IMR-90 (cell line): ENCODE measurements around the gene PCCA. TPM values are rescaled to one million over a fixed set of nuclear protein-coding genes. Genes with fewer than 3 reads are reported as not detected.

Experiments used
- ATAC-seq: fragments of 200-7000 bp; cut with Tn5 transposase; 2 replicates; pipeline ENCODE4 v1.9.1; 2020; ENCODE audit warnings: low read depth, mild to moderate bottlenecking, moderate library complexity
- BruUV-seq: library from RNA; stranded (reverse); fragments of 400-500 nt; replicated peaks from 2 replicates; lab custom pipeline; 2021; lab: Mats Ljungman, UMichigan
- CTCF ChIA-PET: fragments of 300-600 bp; formaldehyde crosslinking; extraction: SDS; loops from one replicate; lab custom pipeline; 2021; ENCODE audit warnings: antibody characterized with exemption; lab: Yijun Ruan, JAX
- POLR2A ChIA-PET: fragments of 300-600 bp; sonication (Branson Sonifier 250); formaldehyde crosslinking; loops from one replicate; lab custom pipeline; 2022; ENCODE audit warnings: antibody characterized with exemption; ENCODE audit not compliant: unreplicated experiment; lab: Charles Lee
- DNase-seq: peaks from one replicate; pipeline ENCODE4 v3.0.0; 2013
- H2AFZ ChIP-seq: replicated peaks from 2 replicates; pipeline ENCODE3; 2013; ENCODE audit warnings: low read length, mild to moderate bottlenecking; ENCODE audit not compliant: poor library complexity
- H2AK5ac ChIP-seq: 2 replicates; pipeline ENCODE4 v1.6.1; 2013; ENCODE audit warnings: low read depth, low read length, inconsistent platforms
- H2AK9ac ChIP-seq: replicated peaks from 2 replicates; pipeline ENCODE3; 2013; ENCODE audit warnings: mild to moderate bottlenecking, low read depth, low read length, moderate library complexity; ENCODE audit not compliant: poor library complexity
- H2BK120ac ChIP-seq: 2 replicates; pipeline ENCODE4 v1.6.1; 2013; ENCODE audit warnings: low read depth, low read length, inconsistent platforms
- H2BK15ac ChIP-seq: 3 replicates; pipeline ENCODE4 v1.6.1; 2013; ENCODE audit warnings: low read depth, low read length, inconsistent platforms
- H2BK20ac ChIP-seq: 2 replicates; pipeline ENCODE4 v1.6.1; 2013; ENCODE audit warnings: low read depth, mild to moderate bottlenecking, inconsistent platforms, low read length, moderate library complexity
- H2BK5ac ChIP-seq: 2 replicates; pipeline ENCODE4 v1.6.1; 2013; ENCODE audit warnings: mild to moderate bottlenecking, low read depth, low read length, inconsistent platforms; ENCODE audit not compliant: poor library complexity, severe bottlenecking
- H3K14ac ChIP-seq: replicated peaks from 2 replicates; pipeline ENCODE4 v1.6.1; 2013; ENCODE audit warnings: low read depth, low read length, inconsistent platforms
- H3K18ac ChIP-seq: 2 replicates; pipeline ENCODE4 v1.6.1; 2013; ENCODE audit warnings: low read depth, low read length, control low read depth
- H3K23ac ChIP-seq: 2 replicates; pipeline ENCODE4 v1.6.1; 2013; ENCODE audit warnings: low read depth, low read length, inconsistent platforms
- H3K27ac ChIP-seq: 2 replicates; pipeline ENCODE4 v1.5.1; 2013; ENCODE audit warnings: mild to moderate bottlenecking, control low read depth, low read length; ENCODE audit not compliant: insufficient read depth
- H3K27me3 ChIP-seq: 2 replicates; pipeline ENCODE4 v1.6.1; 2013; ENCODE audit warnings: low read length; ENCODE audit not compliant: control insufficient read depth, insufficient read depth
- H3K36me3 ChIP-seq: 2 replicates; pipeline ENCODE4 v1.6.1; 2013; ENCODE audit warnings: low read length, mixed read lengths; ENCODE audit not compliant: control insufficient read depth, insufficient read depth
- H3K4ac ChIP-seq: 2 replicates; pipeline ENCODE4 v1.6.1; 2013; ENCODE audit warnings: low read depth, low read length, inconsistent platforms
- H3K4me1 ChIP-seq: 2 replicates; pipeline ENCODE4 v1.6.1; 2013; ENCODE audit warnings: low read length, mixed read lengths; ENCODE audit not compliant: control insufficient read depth, insufficient read depth
- H3K4me2 ChIP-seq: 2 replicates; pipeline ENCODE4 v1.6.1; 2013; ENCODE audit warnings: low read depth, mild to moderate bottlenecking, control low read depth, low read length, moderate library complexity
- H3K4me3 ChIP-seq: 2 replicates; pipeline ENCODE4 v1.5.1; 2013; ENCODE audit warnings: low read depth, mild to moderate bottlenecking, control low read depth, low read length, moderate library complexity; ENCODE audit not compliant: insufficient read depth
- H3K56ac ChIP-seq: 2 replicates; pipeline ENCODE4 v1.6.1; 2013; ENCODE audit warnings: low read length, inconsistent platforms; ENCODE audit not compliant: insufficient read depth; ENCODE audit errors: extremely low read depth
- H3K79me1 ChIP-seq, 2 experiments: 2 replicates each; pipeline ENCODE4 v1.6.1; 2013; ENCODE audit warnings: low read length in 2 of 2, inconsistent platforms in 1 of 2, low read depth in 1 of 2
- H3K9ac ChIP-seq: 2 replicates; pipeline ENCODE4 v1.6.1; 2013; ENCODE audit warnings: low read depth, low read length, control low read depth
- H3K9me1 ChIP-seq: 2 replicates; pipeline ENCODE4 v1.6.1; 2013; ENCODE audit warnings: low read length, inconsistent platforms; ENCODE audit not compliant: insufficient read depth
- H3K9me3 ChIP-seq: 2 replicates; pipeline ENCODE4 v1.6.1; 2013; ENCODE audit warnings: low read length; ENCODE audit not compliant: control insufficient read depth, insufficient read depth
- H4K20me1 ChIP-seq: 2 replicates; pipeline ENCODE4 v1.6.1; 2013; ENCODE audit warnings: low read length, inconsistent platforms; ENCODE audit not compliant: insufficient read depth
- H4K5ac ChIP-seq: 2 replicates; pipeline ENCODE4 v1.6.1; 2013; ENCODE audit warnings: mild to moderate bottlenecking, low read depth, low read length, control low read depth
- H4K8ac ChIP-seq, 2 experiments: 2 replicates each; pipeline ENCODE4 v1.6.1; 2013; ENCODE audit warnings: low read depth in 2 of 2, low read length in 2 of 2, control low read depth in 1 of 2, inconsistent platforms in 1 of 2
- H4K91ac ChIP-seq: 2 replicates; pipeline ENCODE4 v1.6.1; 2013; ENCODE audit warnings: low read depth, low read length, inconsistent platforms; ENCODE audit not compliant: insufficient read depth
- BHLHE40 ChIP-seq: fragments of 150-350 bp; IDR thresholded peaks from 2 replicates; pipeline ENCODE4 v1.6.1; 2016; ENCODE audit warnings: mild to moderate bottlenecking, low read depth, low read length
- CEBPB ChIP-seq: IDR thresholded peaks from 2 replicates; pipeline ENCODE4 v1.6.1; 2012; ENCODE audit warnings: low read depth, low read length, improper control_type of control experiment
- CHD1 ChIP-seq: IDR thresholded peaks from 2 replicates; pipeline ENCODE4 v1.6.1; 2012; ENCODE audit warnings: low read depth, low read length, improper control_type of control experiment
- CTCF ChIP-seq: conservative IDR thresholded peaks from 2 replicates; pipeline ENCODE4 v1.5.1; 2012; ENCODE audit warnings: mild to moderate bottlenecking, low read depth, low read length, improper control_type of control experiment
- ELK1 ChIP-seq: fragments of 150-350 bp; IDR thresholded peaks from 2 replicates; pipeline ENCODE4 v1.6.1; 2016; ENCODE audit warnings: low read depth, mild to moderate bottlenecking, low read length, moderate library complexity, borderline replicate concordance
- FOS ChIP-seq: fragments of 150-350 bp; IDR thresholded peaks from 2 replicates; pipeline ENCODE4 v1.6.1; 2016; ENCODE audit warnings: low read depth, low read length
- MAFK ChIP-seq: IDR thresholded peaks from 2 replicates; pipeline ENCODE4 v1.6.1; 2012; ENCODE audit warnings: low read depth, low read length, improper control_type of control experiment
- MAZ ChIP-seq: IDR thresholded peaks from 2 replicates; pipeline ENCODE4 v1.6.1; 2012; ENCODE audit warnings: low read depth, mild to moderate bottlenecking, low read length, improper control_type of control experiment, moderate library complexity, borderline replicate concordance
- MXI1 ChIP-seq: IDR thresholded peaks from 2 replicates; pipeline ENCODE4 v1.6.1; 2012; ENCODE audit warnings: low read depth, mild to moderate bottlenecking, low read length, moderate library complexity, borderline replicate concordance
- NFE2L2 ChIP-seq: fragments of 150-350 bp; IDR thresholded peaks from 2 replicates; pipeline ENCODE4 v1.6.1; 2016; ENCODE audit warnings: low read depth, mild to moderate bottlenecking, low read length
- POLR2A ChIP-seq: IDR thresholded peaks from 2 replicates; pipeline ENCODE4 v1.6.1; 2012; ENCODE audit warnings: mild to moderate bottlenecking, low read depth, low read length
- RAD21 ChIP-seq: IDR thresholded peaks from 2 replicates; pipeline ENCODE4 v1.6.1; 2012; ENCODE audit warnings: low read length, improper control_type of control experiment
- RCOR1 ChIP-seq: IDR thresholded peaks from 2 replicates; pipeline ENCODE4 v1.6.1; 2012; ENCODE audit warnings: mild to moderate bottlenecking, low read length, improper control_type of control experiment; ENCODE audit not compliant: insufficient replicate concordance
- RFX5 ChIP-seq: IDR thresholded peaks from 2 replicates; pipeline ENCODE4 v1.8.0; 2012; ENCODE audit warnings: low read depth, mild to moderate bottlenecking, low read length, moderate library complexity
- SMC3 ChIP-seq: fragments of 150-350 bp; IDR thresholded peaks from 2 replicates; pipeline ENCODE4 v1.6.1; 2016; ENCODE audit warnings: low read depth, mild to moderate bottlenecking, antibody characterized with exemption, low read length, moderate library complexity
- USF2 ChIP-seq: fragments of 150-350 bp; IDR thresholded peaks from 2 replicates; pipeline ENCODE4 v1.6.1; 2017; ENCODE audit warnings: mild to moderate bottlenecking, antibody characterized with exemption, low read length, low read depth
- WGBS, 2 experiments: methylation state at CpG; one replicate each; pipeline versions ENCODE4 v1.1.5 to v1.1.7; 2013; ENCODE audit warnings: missing lambda C conversion rate in 2 of 2; ENCODE audit not compliant: insufficient read length in 1 of 2; ENCODE audit errors: extremely low coverage in 2 of 2; 5-methylcytosine and 5-hydroxymethylcytosine counted together
- dilution Hi-C: fragments of 300-500 bp; cut with HindIII; formaldehyde crosslinking; loops from one replicate; pipeline ENCODE4 v1.14.3; 2018; ENCODE audit warnings: low sequenced_read_pairs; ENCODE audit not compliant: unreplicated experiment
- in situ Hi-C: fragments of 300-500 bp; cut with MboI; formaldehyde crosslinking; loops from 3 replicates; pipeline ENCODE4 v1.14.3; 2019; ENCODE audit warnings: low sequenced_read_pairs, inconsistent platforms, mixed read lengths
- intact Hi-C: fragments of 100-400 bp; cut with micrococcal nuclease; formaldehyde crosslinking; loops from 2 replicates; pipeline ENCODE4 v1.10.0; 2022
- polyA plus RNA-seq, 3 experiments: library from polyadenylated mRNA; depleted of rRNA; stranded (reverse); fragments of >200 nt; gene quantifications; 2 replicates each; pipeline ENCODE4 v1.2.3, GENCODE V29; 2012; ENCODE audit warnings: low replicate concordance in 1 of 3
- total RNA-seq: library from RNA; depleted of rRNA; stranded (reverse); fragments of >200 nt; gene quantifications from 2 replicates; pipeline ENCODE4 v1.2.3, GENCODE V29; 2012

The PCCA gene
- total and polyA plus RNA-seq, 2 of the 4 experiments (the other 2 are of a cell fraction), result 7.6 to 24.0 TPM

GRCh38 chr13:100532836-100533435 is 444.0 kb downstream of the PCCA start:
- in situ Hi-C loops, result loop anchor here (10.0 kb wide), 1 partner anchor 618 kb away; no protein-coding TSS in a partner anchor
- DNase-seq, result no peak
- H3K4me2 ChIP-seq, result no peak overlapping the region
- dilution Hi-C loops, result no loop called here
- no peak for ATAC-seq
- H4K8ac ChIP-seq, result no peak overlapping the region
- no peak overlapping the region for H2AK5ac ChIP-seq
- no peak overlapping the region for H2BK15ac ChIP-seq
- no TSS peak for BruUV-seq
- intact Hi-C loops, result no loop called here
- no peaks in the 10 kb centered on the region; the same call in 1 of the 2 replicates for H3K9me1 ChIP-seq
- H3K4me3 ChIP-seq, result no peak overlapping the region
- no peak overlapping the region for H3K9ac ChIP-seq
- ChIA-PET POLR2A (no interaction called here), CTCF (no interaction called here)
- 93% methylated on average over 2 of the region's 14 CpGs; no CpG with 5 or more reads in 1 of the 2 experiments for WGBS, 2 experiments
- H3K9me3 ChIP-seq, result no peaks in the 10 kb centered on the region
- peaks cover 2% of the 10 kb centered on the region for H3K4me1 ChIP-seq
- no peak for TF ChIP-seq RAD21
- no peak for TF ChIP-seq RFX5
- TF ChIP-seq SMC3, result no peak
- TF ChIP-seq ELK1, result no peak
- no peak for TF ChIP-seq MXI1
- no peak for TF ChIP-seq CEBPB
- TF ChIP-seq RCOR1, result no peak
- no peak for TF ChIP-seq BHLHE40
- no peak for TF ChIP-seq MAFK
- TF ChIP-seq MAZ, result no peak
- no peak for TF ChIP-seq FOS
- TF ChIP-seq POLR2A, result no peak
- no peak for TF ChIP-seq CHD1
- no peak for TF ChIP-seq CTCF
- TF ChIP-seq USF2, result no peak
- TF ChIP-seq NFE2L2, result no peak
- no peak overlapping the region for H3K23ac ChIP-seq
- peaks cover 1% of the 10 kb centered on the region for H3K36me3 ChIP-seq
- no peak overlapping the region for H2BK120ac ChIP-seq
- no peak overlapping the region for H4K91ac ChIP-seq
- H3K4ac ChIP-seq, result no peak overlapping the region
- H3K56ac ChIP-seq, result no peak overlapping the region
- no peak overlapping the region for H2AK9ac ChIP-seq
- H3K18ac ChIP-seq, result no peak overlapping the region
- no peak overlapping the region for H3K27ac ChIP-seq
- no peak overlapping the region for H2BK5ac ChIP-seq
- no peaks in the 10 kb centered on the region for H4K20me1 ChIP-seq
- no peak overlapping the region for H2AFZ ChIP-seq
- H2BK20ac ChIP-seq, result no peak overlapping the region
- H3K14ac ChIP-seq, result no peak overlapping the region
- H3K79me1 ChIP-seq, result no peaks in the 10 kb centered on the region
- no peak overlapping the region for H4K5ac ChIP-seq
- no peaks in the 10 kb centered on the region for H3K27me3 ChIP-seq
